ENCODE measurements around the gene LPCAT2. TPM values are rescaled to one million over a fixed set of nuclear protein-coding genes. Genes with fewer than 3 reads are reported as not detected.

The LPCAT2 gene
- polyA plus RNA-seq, 2 donors = 3.5 to 5.0 TPM

- Histone ChIP-seq H3K4me1 (ENCODE audit: control insufficient read depth in 2 of 2, insufficient read depth in 2 of 2, low read length in 1 of 2) (peaks cover 0 to 2% of the 10 kb centered on the region in 2 donors), H3K36me3 (ENCODE audit: control insufficient read depth in 2 of 2, insufficient read depth in 2 of 2, low read length in 1 of 2) (no peaks in the 10 kb centered on the region), H3K9me3 (ENCODE audit: control insufficient read depth in 2 of 2, insufficient read depth in 1 of 2, low read depth in 1 of 2, low read length in 1 of 2) (no peaks in the 10 kb centered on the region), H3K27ac (ENCODE audit: low read depth in 2 of 2, low read length in 1 of 2) (peak overlapping the region in 1 of 2 donors; percentile 52), H3K27me3 (ENCODE audit: control insufficient read depth in 1 of 2, insufficient read depth in 2 of 2, low read length in 2 of 2) (no peaks in the 10 kb centered on the region), H3K4me3 (ENCODE audit: low read depth in 1 of 2, low read length in 2 of 2) (no peak overlapping the region)
- WGBS, 2 donors = 43 to 44% methylated on average over 1 of the region's 1 CpG
Observed at GRCh38 chr16:55559933-55560516, 51.2 kb downstream of the LPCAT2 start.

DNA sequence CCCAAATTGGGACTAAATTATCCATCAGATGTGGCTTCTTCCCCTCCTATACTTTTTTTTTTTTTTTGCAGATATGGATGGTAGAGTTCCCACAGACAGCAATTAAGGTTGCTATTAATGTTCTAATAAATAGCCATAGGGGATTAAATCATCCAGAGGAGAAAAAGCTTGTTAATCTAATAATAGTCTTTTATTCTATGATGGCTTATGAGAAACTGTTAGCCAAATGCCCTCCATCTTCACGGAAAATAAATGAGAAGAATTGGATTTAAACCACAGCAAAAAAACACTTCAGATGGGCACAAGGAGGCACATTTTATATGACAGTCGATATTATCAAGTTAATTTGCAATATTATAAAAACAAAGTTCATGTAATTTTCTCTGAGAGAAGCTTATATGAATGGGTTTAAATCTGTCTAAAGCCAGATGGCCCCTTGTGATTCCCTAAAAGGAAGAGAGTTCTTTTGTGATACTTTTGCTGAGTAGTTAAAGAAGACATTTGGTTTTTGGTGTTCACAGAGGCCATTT is 52.5 kb downstream of the LPCAT2 start:
- Histone ChIP-seq H3K4me1 (ENCODE audit: control insufficient read depth in 2 of 2, insufficient read depth in 2 of 2, low read length in 1 of 2) (peaks cover 0 to 2% of the 10 kb centered on the region in 2 donors), H3K27me3 (ENCODE audit: control insufficient read depth in 1 of 2, insufficient read depth in 2 of 2, low read length in 2 of 2) (no peaks in the 10 kb centered on the region), H3K27ac (ENCODE audit: low read depth in 2 of 2, low read length in 1 of 2) (no peak overlapping the region), H3K36me3 (ENCODE audit: control insufficient read depth in 2 of 2, insufficient read depth in 2 of 2, low read length in 1 of 2) (no peaks in the 10 kb centered on the region), H3K9me3 (ENCODE audit: control insufficient read depth in 2 of 2, insufficient read depth in 1 of 2, low read depth in 1 of 2, low read length in 1 of 2) (no peaks in the 10 kb centered on the region), H3K4me3 (ENCODE audit: low read depth in 1 of 2, low read length in 2 of 2) (no peak overlapping the region)
- 85 to 93% methylated on average over 2 of the region's 2 CpGs for WGBS, 2 donors

GRCh38 chr16:55562936-55563335 is 54.1 kb downstream of the LPCAT2 start:
- no peak overlapping the region for H3K27ac ChIP-seq (ENCODE audit: low read depth in 2 of 2, low read length in 1 of 2)
- WGBS, 2 donors = 88 to 94% methylated on average over 1 of the region's 1 CpG
- H3K9me3 ChIP-seq (ENCODE audit: control insufficient read depth in 2 of 2, insufficient read depth in 1 of 2, low read depth in 1 of 2, low read length in 1 of 2) = no peaks in the 10 kb centered on the region
- H3K4me1 ChIP-seq (ENCODE audit: control insufficient read depth in 2 of 2, insufficient read depth in 2 of 2, low read length in 1 of 2) = no peaks in the 10 kb centered on the region
- H3K4me3 ChIP-seq (ENCODE audit: low read depth in 1 of 2, low read length in 2 of 2) = no peak overlapping the region
- H3K36me3 ChIP-seq (ENCODE audit: control insufficient read depth in 2 of 2, insufficient read depth in 2 of 2, low read length in 1 of 2) = no peaks in the 10 kb centered on the region
- no peaks in the 10 kb centered on the region for H3K27me3 ChIP-seq (ENCODE audit: control insufficient read depth in 1 of 2, insufficient read depth in 2 of 2, low read length in 2 of 2)

GRCh38 chr16:55563797-55564196 is 54.9 kb downstream of the LPCAT2 start:
- Histone ChIP-seq H3K27me3 (ENCODE audit: control insufficient read depth in 1 of 2, insufficient read depth in 2 of 2, low read length in 2 of 2) (no peaks in the 10 kb centered on the region), H3K4me3 (ENCODE audit: low read depth in 1 of 2, low read length in 2 of 2) (no peak overlapping the region), H3K4me1 (ENCODE audit: control insufficient read depth in 2 of 2, insufficient read depth in 2 of 2, low read length in 1 of 2) (no peaks in the 10 kb centered on the region), H3K9me3 (ENCODE audit: control insufficient read depth in 2 of 2, insufficient read depth in 1 of 2, low read depth in 1 of 2, low read length in 1 of 2) (no peaks in the 10 kb centered on the region), H3K27ac (ENCODE audit: low read depth in 2 of 2, low read length in 1 of 2) (no peak overlapping the region), H3K36me3 (ENCODE audit: control insufficient read depth in 2 of 2, insufficient read depth in 2 of 2, low read length in 1 of 2) (no peaks in the 10 kb centered on the region)
- 85 to 95% methylated on average over 2 of the region's 2 CpGs for WGBS, 2 donors

DNA sequence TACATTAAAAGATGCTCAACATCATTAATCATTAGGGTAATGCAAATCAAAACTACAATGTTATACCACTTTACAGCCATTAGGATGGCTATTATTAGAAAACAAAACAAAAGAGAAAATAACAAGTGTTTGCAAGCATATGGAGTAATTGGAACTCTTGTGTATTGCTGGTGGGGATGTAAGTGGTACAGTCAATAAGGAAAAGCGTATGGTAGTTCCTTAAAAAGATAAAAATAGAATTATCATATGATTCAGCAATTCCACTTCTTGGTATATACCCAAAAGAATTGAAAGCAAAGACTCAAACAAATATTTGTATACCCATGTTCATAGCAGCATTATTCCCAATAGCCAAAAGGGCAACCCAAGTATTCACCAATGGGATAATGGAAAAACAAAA is 56.2 kb downstream of the LPCAT2 start:
- Histone ChIP-seq H3K4me1 (ENCODE audit: control insufficient read depth in 2 of 2, insufficient read depth in 2 of 2, low read length in 1 of 2) (no peaks in the 10 kb centered on the region), H3K36me3 (ENCODE audit: control insufficient read depth in 2 of 2, insufficient read depth in 2 of 2, low read length in 1 of 2) (no peaks in the 10 kb centered on the region), H3K27ac (ENCODE audit: low read depth in 2 of 2, low read length in 1 of 2) (no peak overlapping the region), H3K4me3 (ENCODE audit: low read depth in 1 of 2, low read length in 2 of 2) (no peak overlapping the region), H3K27me3 (ENCODE audit: control insufficient read depth in 1 of 2, insufficient read depth in 2 of 2, low read length in 2 of 2) (no peaks in the 10 kb centered on the region), H3K9me3 (ENCODE audit: control insufficient read depth in 2 of 2, insufficient read depth in 1 of 2, low read depth in 1 of 2, low read length in 1 of 2) (no peaks in the 10 kb centered on the region)
- 80 to 81% methylated on average over 1 of the region's 1 CpG for WGBS, 2 donors

- Histone ChIP-seq H3K36me3 (ENCODE audit: control insufficient read depth in 2 of 2, insufficient read depth in 2 of 2, low read length in 1 of 2) (no peaks in the 10 kb centered on the region), H3K4me3 (ENCODE audit: low read depth in 1 of 2, low read length in 2 of 2) (peak within 1 kb of the TSS; percentile 58 to 61), H3K27ac (ENCODE audit: low read depth in 2 of 2, low read length in 1 of 2) (peak within 1 kb of the TSS; percentile 87 to 93), H3K27me3 (ENCODE audit: control insufficient read depth in 1 of 2, insufficient read depth in 2 of 2, low read length in 2 of 2) (no peaks in the 10 kb centered on the region), H3K4me1 (ENCODE audit: control insufficient read depth in 2 of 2, insufficient read depth in 2 of 2, low read length in 1 of 2) (no peaks in the 10 kb centered on the region), H3K9me3 (ENCODE audit: control insufficient read depth in 2 of 2, insufficient read depth in 1 of 2, low read depth in 1 of 2, low read length in 1 of 2) (no peaks in the 10 kb centered on the region)
- 54 to 76% methylated on average over 9 of the region's 9 CpGs for WGBS, 2 donors
Observed at GRCh38 chr16:55566432-55567175, 57.7 kb downstream of the LPCAT2 start, which contains the start of gene CAPNS2. TSS of gene CAPNS2 (plus strand) at chr16:55566684. CDS start at chr16:55566757, 73 bp downstream.

- Histone ChIP-seq H3K9me3 (ENCODE audit: control insufficient read depth in 2 of 2, insufficient read depth in 1 of 2, low read depth in 1 of 2, low read length in 1 of 2) (no peaks in the 10 kb centered on the region), H3K27me3 (ENCODE audit: control insufficient read depth in 1 of 2, insufficient read depth in 2 of 2, low read length in 2 of 2) (no peaks in the 10 kb centered on the region), H3K4me3 (ENCODE audit: low read depth in 1 of 2, low read length in 2 of 2) (peak overlapping the region; percentile 58 to 61), H3K4me1 (ENCODE audit: control insufficient read depth in 2 of 2, insufficient read depth in 2 of 2, low read length in 1 of 2) (no peaks in the 10 kb centered on the region), H3K27ac (ENCODE audit: low read depth in 2 of 2, low read length in 1 of 2) (peak overlapping the region; percentile 87 to 93), H3K36me3 (ENCODE audit: control insufficient read depth in 2 of 2, insufficient read depth in 2 of 2, low read length in 1 of 2) (no peaks in the 10 kb centered on the region)
- 49 to 58% methylated on average over 3 of the region's 3 CpGs for WGBS, 2 donors
Observed at GRCh38 chr16:55567382-55567781, 58.5 kb downstream of the LPCAT2 start.

DNA sequence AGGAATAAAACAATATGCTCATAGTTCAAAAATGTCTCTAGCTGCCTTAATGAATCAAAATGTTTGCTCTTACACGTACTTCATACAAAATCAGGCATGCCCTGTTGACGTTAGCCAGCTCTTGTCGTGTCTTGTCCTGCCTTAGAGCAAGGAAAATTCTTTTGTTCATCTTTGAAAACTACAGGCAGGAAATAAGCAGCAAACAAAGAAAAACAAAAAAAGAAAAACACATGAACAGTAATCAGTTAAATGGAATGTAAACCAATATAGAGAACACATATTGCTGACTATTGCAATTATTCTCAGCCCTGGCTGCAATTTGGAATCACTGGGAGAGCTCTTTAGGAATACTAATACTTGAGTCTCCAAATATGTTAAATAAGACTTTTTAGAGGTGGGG is 59.3 kb downstream of the LPCAT2 start:
- 42 to 50% methylated on average over 3 of the region's 3 CpGs for WGBS, 2 donors
- no peaks in the 10 kb centered on the region for H3K9me3 ChIP-seq (ENCODE audit: control insufficient read depth in 2 of 2, insufficient read depth in 1 of 2, low read depth in 1 of 2, low read length in 1 of 2)
- no peaks in the 10 kb centered on the region for H3K27me3 ChIP-seq (ENCODE audit: control insufficient read depth in 1 of 2, insufficient read depth in 2 of 2, low read length in 2 of 2)
- no peaks in the 10 kb centered on the region for H3K4me1 ChIP-seq (ENCODE audit: control insufficient read depth in 2 of 2, insufficient read depth in 2 of 2, low read length in 1 of 2)
- peak overlapping the region; percentile 33 to 46 for H3K4me3 ChIP-seq (ENCODE audit: low read depth in 1 of 2, low read length in 2 of 2)
- peak overlapping the region; percentile 79 to 88 for H3K27ac ChIP-seq (ENCODE audit: low read depth in 2 of 2, low read length in 1 of 2)
- H3K36me3 ChIP-seq (ENCODE audit: control insufficient read depth in 2 of 2, insufficient read depth in 2 of 2, low read length in 1 of 2) = no peaks in the 10 kb centered on the region

DNA sequence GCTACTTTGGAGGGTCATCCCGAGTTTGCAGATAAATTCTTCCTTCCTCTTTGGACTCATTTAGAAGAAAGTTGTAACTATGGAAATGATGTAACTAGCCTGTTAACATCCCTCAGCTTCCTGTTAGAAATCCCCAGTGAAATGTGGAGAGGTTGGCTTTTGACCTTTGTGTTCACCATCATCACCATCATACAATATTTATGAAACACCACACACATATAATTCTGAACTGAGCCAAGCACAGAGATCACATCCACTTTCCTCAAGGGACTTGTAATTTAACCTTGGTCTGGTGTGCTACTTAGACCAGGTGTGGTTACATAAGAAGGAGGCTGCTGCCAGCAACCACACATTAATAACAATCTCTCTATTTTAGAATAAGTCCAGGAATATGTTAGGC is 60.2 kb downstream of the LPCAT2 start:
- H3K27ac ChIP-seq (ENCODE audit: low read depth in 2 of 2, low read length in 1 of 2) = peak overlapping the region; percentile 15 to 88
- H3K4me1 ChIP-seq (ENCODE audit: control insufficient read depth in 2 of 2, insufficient read depth in 2 of 2, low read length in 1 of 2) = no peaks in the 10 kb centered on the region
- 13 to 35% methylated on average over 1 of the region's 1 CpG for WGBS, 2 donors
- H3K9me3 ChIP-seq (ENCODE audit: control insufficient read depth in 2 of 2, insufficient read depth in 1 of 2, low read depth in 1 of 2, low read length in 1 of 2) = no peaks in the 10 kb centered on the region
- H3K4me3 ChIP-seq (ENCODE audit: low read depth in 1 of 2, low read length in 2 of 2) = peak overlapping the region in 1 of 2 donors; percentile 46
- no peaks in the 10 kb centered on the region for H3K27me3 ChIP-seq (ENCODE audit: control insufficient read depth in 1 of 2, insufficient read depth in 2 of 2, low read length in 2 of 2)
- H3K36me3 ChIP-seq (ENCODE audit: control insufficient read depth in 2 of 2, insufficient read depth in 2 of 2, low read length in 1 of 2) = no peaks in the 10 kb centered on the region
